NK-92 (cell line): ENCODE measurements around the gene CDC14B.

Experiments
- DNase-seq: peaks from one replicate; lab custom pipeline; 2025; ENCODE audit not compliant: unreplicated experiment; lab: John Stamatoyannopoulos, UW

CDC14B gene

GRCh38 chr9:96486386-96487028 is 133.1 kb downstream of the CDC14B start:
- no peak for DNase-seq

GRCh38 chr9:96485280-96485679 is 134.4 kb downstream of the CDC14B start:
- DNase-seq, result no peak

- DNase-seq, result no peak
Observed at GRCh38 chr9:96484521-96484931, 135.1 kb downstream of the CDC14B start.

GRCh38 chr9:96483733-96484390 is 135.8 kb downstream of the CDC14B start:
- no peak for DNase-seq

- DNase-seq, result no peak
Observed at GRCh38 chr9:96483197-96483596, 136.4 kb downstream of the CDC14B start.

- no peak for DNase-seq
Observed at GRCh38 chr9:96482476-96482875, 137.2 kb downstream of the CDC14B start.

GRCh38 chr9:96480736-96481135 is 138.9 kb downstream of the CDC14B start:
- DNase-seq, result no peak

GRCh38 chr9:96478829-96479371 is 140.7 kb downstream of the CDC14B start:
- DNase-seq, result no peak

GRCh38 chr9:96476591-96476990 is 143.1 kb downstream of the CDC14B start:
- no peak for DNase-seq

GRCh38 chr9:96476013-96476412 is 143.6 kb downstream of the CDC14B start:
- DNase-seq, result no peak

GRCh38 chr9:96467784-96468183 is 151.9 kb downstream of the CDC14B start:
- no peak for DNase-seq

- no peak for DNase-seq
Observed at GRCh38 chr9:96464426-96464825, 155.2 kb downstream of the CDC14B start.

- DNase-seq, result no peak
Observed at GRCh38 chr9:96462541-96462940, 157.1 kb downstream of the CDC14B start.

- DNase-seq, result no peak
Observed at GRCh38 chr9:96461336-96461735, 158.3 kb downstream of the CDC14B start.

GRCh38 chr9:96460882-96461281 is 158.8 kb downstream of the CDC14B start:
- no peak for DNase-seq

GRCh38 chr9:96460470-96460869 is 159.2 kb downstream of the CDC14B start:
- no peak for DNase-seq

GRCh38 chr9:96459268-96460007 is 160.2 kb downstream of the CDC14B start:
- no peak for DNase-seq

GRCh38 chr9:96458226-96458625 is 161.4 kb downstream of the CDC14B start:
- DNase-seq, result no peak

GRCh38 chr9:96457266-96457665 is 162.4 kb downstream of the CDC14B start:
- no peak for DNase-seq

- no peak for DNase-seq
Observed at GRCh38 chr9:96453625-96454024, 166.0 kb downstream of the CDC14B start.

GRCh38 chr9:96450613-96451528 is 168.8 kb downstream of the CDC14B start:
- no peak for DNase-seq
